ENCODE measurements around the gene SULF2. TPM values are rescaled to one million over a fixed set of nuclear protein-coding genes. Genes with fewer than 3 reads are reported as not detected.

SULF2 gene
- total and polyA plus RNA-seq, 2 donors (not counting 1 experiment from before 2014, with no cell fraction given), result 1.2 to 1.7 TPM

- H3K9me3 Mint-ChIP-seq (ENCODE audit: insufficient read depth), result no peaks in the 10 kb centered on the region
- Histone ChIP-seq H3K4me3 (ENCODE audit: control extremely low read depth in 1 of 5, extremely low read depth in 1 of 5, insufficient read depth in 1 of 5, low read depth in 2 of 5, low read length in 4 of 5) (no peak overlapping the region), H4K20me1 (ENCODE audit: control insufficient read depth, insufficient read depth, low read length, poor library complexity, severe bottlenecking) (no peaks in the 10 kb centered on the region), H3K79me2 (ENCODE audit: control insufficient read depth, insufficient read depth, low read length) (no peaks in the 10 kb centered on the region), H3K27me3 (replicated peaks in 1 of 4; ENCODE audit: control extremely low read depth in 1 of 4, control insufficient read depth in 3 of 4, insufficient read depth in 4 of 4, low read length in 3 of 4) (peaks cover 0 to 3% (median 0%) of the 10 kb centered on the region in 4 experiments), H3K27ac (ENCODE audit: low read length in 2 of 2) (no peak overlapping the region), H3K9me3 (ENCODE audit: control extremely low read depth in 1 of 3, control insufficient read depth in 2 of 3, insufficient read depth in 1 of 3, low read length in 2 of 3) (no peaks in the 10 kb centered on the region), H2AFZ (ENCODE audit: insufficient read depth, low read depth, low read length, poor library complexity, severe bottlenecking) (no peak overlapping the region), H3K36me3 (replicated peaks in 1 of 2; ENCODE audit: control extremely low read depth in 1 of 2, control insufficient read depth in 1 of 2, extremely low read depth in 1 of 2, insufficient read depth in 2 of 2, low read length in 1 of 2) (no peaks in the 10 kb centered on the region), H3K9ac (ENCODE audit: low read length) (no peak overlapping the region), H3K4me1 (ENCODE audit: control insufficient read depth in 2 of 2, insufficient read depth in 2 of 2, low read length in 2 of 2) (peaks cover 11 to 19% of the 10 kb centered on the region in 2 donors), H3K4me2 (replicated peaks; ENCODE audit: low read depth, low read length, poor library complexity, severe bottlenecking) (no peak overlapping the region)
- H3K27ac Mint-ChIP-seq, result no peak overlapping the region
- H3K4me3 Mint-ChIP-seq, result no peak overlapping the region
- peaks cover 21% of the 10 kb centered on the region for H3K27me3 Mint-ChIP-seq
- intact Hi-C loops (cut with micrococcal nuclease), result no loop called here
- WGBS (ENCODE audit: insufficient coverage), result 7% methylated on average over 4 of the region's 10 CpGs
- POLR2A ChIA-PET, result no interaction called here
- DNase-seq (no peak), ATAC-seq (ENCODE audit: low read depth) (no peak)
- peaks cover 17% of the 10 kb centered on the region for H3K4me1 Mint-ChIP-seq
- CTCF ChIA-PET, result interaction anchor here (2.2 kb wide), 1 partner anchor 14 kb away, joined by 8 read pairs; no protein-coding TSS in a partner anchor
- TF ChIP-seq EZH2 (IDR thresholded peaks at IDR 0.05; ENCODE audit: borderline replicate concordance, insufficient read depth, low read depth, low read length, poor library complexity, severe bottlenecking) (no peak), CTCF (IDR thresholded peaks at IDR 0.05) (no peak)
These were observed 74.6 kb downstream of the SULF2 start for GRCh38 chr20:47710665-47711045.

GRCh38 chr20:47708953-47709833 is 76.1 kb downstream of the SULF2 start:
- ChIA-PET CTCF (interaction anchor here (0.7 to 1.0 kb wide), 2 partner anchors 16 to 911 kb away, joined by 3 to 4 read pairs; no protein-coding TSS in a partner anchor), POLR2A (no interaction called here)
- Histone ChIP-seq H3K36me3 (replicated peaks in 1 of 2; ENCODE audit: control extremely low read depth in 1 of 2, control insufficient read depth in 1 of 2, extremely low read depth in 1 of 2, insufficient read depth in 2 of 2, low read length in 1 of 2) (no peaks in the 10 kb centered on the region), H3K27me3 (replicated peaks in 1 of 4; ENCODE audit: control extremely low read depth in 1 of 4, control insufficient read depth in 3 of 4, insufficient read depth in 4 of 4, low read length in 3 of 4) (peaks cover 0 to 3% (median 0%) of the 10 kb centered on the region in 4 experiments), H3K4me1 (ENCODE audit: control insufficient read depth in 2 of 2, insufficient read depth in 2 of 2, low read length in 2 of 2) (peaks cover 11 to 19% of the 10 kb centered on the region in 2 donors), H3K4me2 (replicated peaks; ENCODE audit: low read depth, low read length, poor library complexity, severe bottlenecking) (peak overlapping the region; percentile 26), H3K9ac (ENCODE audit: low read length) (no peak overlapping the region), H2AFZ (ENCODE audit: insufficient read depth, low read depth, low read length, poor library complexity, severe bottlenecking) (no peak overlapping the region), H3K4me3 (ENCODE audit: control extremely low read depth in 1 of 5, extremely low read depth in 1 of 5, insufficient read depth in 1 of 5, low read depth in 2 of 5, low read length in 4 of 5) (no peak overlapping the region), H3K27ac (ENCODE audit: low read length in 2 of 2) (no peak overlapping the region), H3K79me2 (ENCODE audit: control insufficient read depth, insufficient read depth, low read length) (no peaks in the 10 kb centered on the region), H3K9me3 (ENCODE audit: control extremely low read depth in 1 of 3, control insufficient read depth in 2 of 3, insufficient read depth in 1 of 3, low read length in 2 of 3) (no peaks in the 10 kb centered on the region), H4K20me1 (ENCODE audit: control insufficient read depth, insufficient read depth, low read length, poor library complexity, severe bottlenecking) (no peaks in the 10 kb centered on the region)
- no peak overlapping the region for H3K27ac Mint-ChIP-seq
- no peaks in the 10 kb centered on the region for H3K9me3 Mint-ChIP-seq (ENCODE audit: insufficient read depth)
- 90% methylated on average over 10 of the region's 10 CpGs for WGBS (ENCODE audit: insufficient coverage)
- ATAC-seq (ENCODE audit: low read depth) (no peak), DNase-seq (no peak)
- intact Hi-C loops (cut with micrococcal nuclease), result no loop called here
- H3K4me3 Mint-ChIP-seq, result no peak overlapping the region
- peaks cover 19% of the 10 kb centered on the region for H3K27me3 Mint-ChIP-seq
- TF ChIP-seq EZH2 (IDR thresholded peaks at IDR 0.05; ENCODE audit: borderline replicate concordance, insufficient read depth, low read depth, low read length, poor library complexity, severe bottlenecking), result no peak
- no peak for TF ChIP-seq CTCF (IDR thresholded peaks at IDR 0.05)
- H3K4me1 Mint-ChIP-seq, result peaks cover 17% of the 10 kb centered on the region
